ENCODE measurements around the gene ERN1. TPM values are rescaled to one million over a fixed set of nuclear protein-coding genes. Genes with fewer than 3 reads are reported as not detected.

Gene ERN1
- total and polyA plus RNA-seq, 2 of the 13 experiments (the other 11 are each of a cell fraction or from before 2014, with no cell fraction given): 6.0 to 12.7 TPM

- TF ChIP-seq PHF5A (CRISPR knock-in tag; IDR thresholded peaks at IDR 0.05; ENCODE audit: low read depth, unreplicated experiment): peak; percentile 86
- no peak for TF ChIP-seq ZNF713 (CRISPR knock-in tag; IDR thresholded peaks at IDR 0.05)
- TF ChIP-seq SP5 (CRISPR knock-in tag; IDR thresholded peaks at IDR 0.05; ENCODE audit: borderline replicate concordance, low read depth): peak; percentile 66
- TF ChIP-seq CC2D1A (CRISPR knock-in tag; IDR thresholded peaks at IDR 0.05): 0 out of 2 replicates have a peak, but pooled peaks have one; percentile 85
- TF ChIP-seq MIER3 (CRISPR knock-in tag; IDR thresholded peaks at IDR 0.05; ENCODE audit: borderline replicate concordance): peak; percentile 94; the same call in 1 of the 2 replicates
- TF ChIP-seq ATF2 (CRISPR knock-in tag; IDR thresholded peaks at IDR 0.05): peak; percentile 72; the same call in 1 of the 2 replicates
- TF ChIP-seq MEIS1 (CRISPR knock-in tag; IDR thresholded peaks at IDR 0.05; ENCODE audit: borderline replicate concordance): peak; percentile 90
- TF ChIP-seq, protein P1, sequence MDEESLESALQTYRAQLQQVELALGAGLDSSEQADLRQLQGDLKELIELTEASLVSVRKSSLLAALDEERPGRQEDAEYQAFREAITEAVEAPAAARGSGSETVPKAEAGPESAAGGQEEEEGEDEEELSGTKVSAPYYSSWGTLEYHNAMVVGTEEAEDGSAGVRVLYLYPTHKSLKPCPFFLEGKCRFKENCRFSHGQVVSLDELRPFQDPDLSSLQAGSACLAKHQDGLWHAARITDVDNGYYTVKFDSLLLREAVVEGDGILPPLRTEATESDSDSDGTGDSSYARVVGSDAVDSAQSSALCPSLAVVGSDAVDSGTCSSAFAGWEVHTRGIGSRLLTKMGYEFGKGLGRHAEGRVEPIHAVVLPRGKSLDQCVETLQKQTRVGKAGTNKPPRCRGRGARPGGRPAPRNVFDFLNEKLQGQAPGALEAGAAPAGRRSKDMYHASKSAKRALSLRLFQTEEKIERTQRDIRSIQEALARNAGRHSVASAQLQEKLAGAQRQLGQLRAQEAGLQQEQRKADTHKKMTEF (CRISPR knock-in tag; IDR thresholded peaks at IDR 0.05): peak; percentile 95
- TF ChIP-seq, protein P2, sequence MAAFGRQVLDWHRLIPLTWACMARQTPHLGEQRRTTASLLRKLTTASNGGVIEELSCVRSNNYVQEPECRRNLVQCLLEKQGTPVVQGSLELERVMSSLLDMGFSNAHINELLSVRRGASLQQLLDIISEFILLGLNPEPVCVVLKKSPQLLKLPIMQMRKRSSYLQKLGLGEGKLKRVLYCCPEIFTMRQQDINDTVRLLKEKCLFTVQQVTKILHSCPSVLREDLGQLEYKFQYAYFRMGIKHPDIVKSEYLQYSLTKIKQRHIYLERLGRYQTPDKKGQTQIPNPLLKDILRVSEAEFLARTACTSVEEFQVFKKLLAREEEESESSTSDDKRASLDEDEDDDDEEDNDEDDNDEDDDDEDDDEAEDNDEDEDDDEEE (CRISPR knock-in tag; IDR thresholded peaks at IDR 0.05): peak; percentile 87; the same call in 1 of the 2 replicates
- TF ChIP-seq KLF12 (CRISPR knock-in tag; IDR thresholded peaks at IDR 0.05; ENCODE audit: borderline replicate concordance): peak; percentile 67; the same call in 1 of the 2 replicates
- peak; percentile 43; the same call in 1 of the 2 replicates for TF ChIP-seq ZNF678 (CRISPR knock-in tag; IDR thresholded peaks at IDR 0.05)
- TF ChIP-seq ZNF619 (CRISPR knock-in tag; IDR thresholded peaks at IDR 0.05): no peak
- no peak for TF ChIP-seq TCF7L2 (IDR thresholded peaks at IDR 0.05; ENCODE audit: low read depth, low read length)
- peak; percentile 93 for TF ChIP-seq ZFP37 (CRISPR knock-in tag; IDR thresholded peaks at IDR 0.05; ENCODE audit: borderline replicate concordance)
- TF ChIP-seq, protein P3, sequence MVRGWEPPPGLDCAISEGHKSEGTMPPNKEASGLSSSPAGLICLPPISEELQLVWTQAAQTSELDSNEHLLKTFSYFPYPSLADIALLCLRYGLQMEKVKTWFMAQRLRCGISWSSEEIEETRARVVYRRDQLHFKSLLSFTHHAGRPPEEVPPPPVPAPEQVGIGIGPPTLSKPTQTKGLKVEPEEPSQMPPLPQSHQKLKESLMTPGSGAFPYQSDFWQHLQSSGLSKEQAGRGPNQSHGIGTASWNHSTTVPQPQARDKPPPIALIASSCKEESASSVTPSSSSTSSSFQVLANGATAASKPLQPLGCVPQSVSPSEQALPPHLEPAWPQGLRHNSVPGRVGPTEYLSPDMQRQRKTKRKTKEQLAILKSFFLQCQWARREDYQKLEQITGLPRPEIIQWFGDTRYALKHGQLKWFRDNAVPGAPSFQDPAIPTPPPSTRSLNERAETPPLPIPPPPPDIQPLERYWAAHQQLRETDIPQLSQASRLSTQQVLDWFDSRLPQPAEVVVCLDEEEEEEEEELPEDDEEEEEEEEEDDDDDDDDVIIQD (CRISPR knock-in tag; IDR thresholded peaks at IDR 0.05; ENCODE audit: low read depth): peak; percentile 88
- peak; percentile 88 for TF ChIP-seq CCAR2 (optimal IDR thresholded peaks at IDR 0.05; ENCODE audit: low read depth, low read length)
- peak; percentile 76 for TF ChIP-seq ATF7 (IDR thresholded peaks at IDR 0.05)
- no peak for TF ChIP-seq ATF7 (CRISPR knock-in tag; IDR thresholded peaks at IDR 0.05)
- peak; percentile 25 for TF ChIP-seq JARID2 (CRISPR knock-in tag; IDR thresholded peaks at IDR 0.05; ENCODE audit: insufficient replicate concordance)
- no peak for TF ChIP-seq ZBTB1 (CRISPR knock-in tag; IDR thresholded peaks at IDR 0.05; ENCODE audit: borderline replicate concordance)
- peak; percentile 87 for TF ChIP-seq YEATS4 (CRISPR knock-in tag; IDR thresholded peaks at IDR 0.05; ENCODE audit: borderline replicate concordance)
- TF ChIP-seq HINFP (CRISPR knock-in tag; IDR thresholded peaks at IDR 0.05; ENCODE audit: low read depth): peak; percentile 21; the same call in 1 of the 2 replicates
These were observed 47.8 kb downstream of the ERN1 start (continued) for GRCh38 chr17:64081802-64082799.

All from HepG2 (cell line).